Osteocyte (in vitro differentiated cells): Measurements from ENCODE around the gene EPN2. TPM values are rescaled to one million over a fixed set of nuclear protein-coding genes. Genes with fewer than 3 reads are reported as not detected.

ENCODE experiments used
- DNase-seq: peaks from one replicate; pipeline ENCODE4 v3.0.0; 2021; ENCODE audit warnings: mixed read lengths; ENCODE audit not compliant: unreplicated experiment; ENCODE audit errors: extremely low spot score
- H3K27ac Mint-ChIP-seq: one replicate; pipeline ENCODE4 v1.8.0; 2021; ENCODE audit warnings: mild to moderate bottlenecking, mixed read lengths; ENCODE audit not compliant: unreplicated experiment
- H3K27me3 Mint-ChIP-seq: one replicate; pipeline ENCODE4 v1.8.0; 2021; ENCODE audit warnings: mixed read lengths; ENCODE audit not compliant: unreplicated experiment
- H3K36me3 Mint-ChIP-seq: one replicate; pipeline ENCODE4 v1.8.0; 2021; ENCODE audit warnings: mixed read lengths; ENCODE audit not compliant: unreplicated experiment
- H3K4me1 Mint-ChIP-seq: one replicate; pipeline ENCODE4 v1.8.0; 2021; ENCODE audit warnings: mixed read lengths; ENCODE audit not compliant: unreplicated experiment
- H3K4me3 Mint-ChIP-seq: one replicate; pipeline ENCODE4 v1.8.0; 2021; ENCODE audit warnings: mild to moderate bottlenecking, moderate library complexity, mixed read lengths; ENCODE audit not compliant: unreplicated experiment
- H3K9me3 Mint-ChIP-seq: one replicate; pipeline ENCODE4 v1.8.0; 2021; ENCODE audit warnings: mixed read lengths; ENCODE audit not compliant: unreplicated experiment
- total RNA-seq: library from RNA; stranded (reverse); gene quantifications from 2 replicates; pipeline ENCODE4 v1.2.1, GENCODE V29; 2021
- TF ChIP-seq, protein P1 (sequence below): fragments of 200-600 bp; sonication (generic); IDR thresholded peaks from 2 replicates; pipeline ENCODE4 v1.5.0; 2021; ENCODE audit warnings: antibody characterized with exemption, mild to moderate bottlenecking, moderate library complexity

The EPN2 gene
- total RNA-seq, 1 donor from 2014 or later, result 54.7 TPM

DNA sequence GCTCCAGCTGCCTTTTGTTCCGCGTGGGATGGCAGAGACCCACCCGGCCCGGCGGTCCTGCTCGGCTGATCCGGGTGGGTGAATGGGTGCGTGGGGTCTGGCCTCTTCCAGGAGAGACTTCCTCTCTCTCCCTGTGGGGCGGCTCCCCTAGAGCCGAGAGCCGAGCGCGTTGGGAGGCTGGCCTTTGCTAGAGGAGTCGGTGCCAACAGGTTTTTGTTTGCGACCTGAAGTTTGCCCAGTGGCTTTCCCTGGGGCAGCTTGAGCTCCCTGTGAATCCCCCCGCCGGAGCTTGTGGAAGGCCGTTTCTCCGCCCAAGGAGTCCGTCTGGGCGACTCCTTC is 970 bp downstream of the EPN2 start:
- H3K4me3 Mint-ChIP-seq, result peak overlapping the region; percentile 84
- no peaks in the 10 kb centered on the region for H3K27me3 Mint-ChIP-seq
- H3K9me3 Mint-ChIP-seq, result no peaks in the 10 kb centered on the region
- H3K27ac Mint-ChIP-seq, result peak overlapping the region; percentile 40
- H3K4me1 Mint-ChIP-seq, result peaks cover 21% of the 10 kb centered on the region
- TF ChIP-seq, protein P1, sequence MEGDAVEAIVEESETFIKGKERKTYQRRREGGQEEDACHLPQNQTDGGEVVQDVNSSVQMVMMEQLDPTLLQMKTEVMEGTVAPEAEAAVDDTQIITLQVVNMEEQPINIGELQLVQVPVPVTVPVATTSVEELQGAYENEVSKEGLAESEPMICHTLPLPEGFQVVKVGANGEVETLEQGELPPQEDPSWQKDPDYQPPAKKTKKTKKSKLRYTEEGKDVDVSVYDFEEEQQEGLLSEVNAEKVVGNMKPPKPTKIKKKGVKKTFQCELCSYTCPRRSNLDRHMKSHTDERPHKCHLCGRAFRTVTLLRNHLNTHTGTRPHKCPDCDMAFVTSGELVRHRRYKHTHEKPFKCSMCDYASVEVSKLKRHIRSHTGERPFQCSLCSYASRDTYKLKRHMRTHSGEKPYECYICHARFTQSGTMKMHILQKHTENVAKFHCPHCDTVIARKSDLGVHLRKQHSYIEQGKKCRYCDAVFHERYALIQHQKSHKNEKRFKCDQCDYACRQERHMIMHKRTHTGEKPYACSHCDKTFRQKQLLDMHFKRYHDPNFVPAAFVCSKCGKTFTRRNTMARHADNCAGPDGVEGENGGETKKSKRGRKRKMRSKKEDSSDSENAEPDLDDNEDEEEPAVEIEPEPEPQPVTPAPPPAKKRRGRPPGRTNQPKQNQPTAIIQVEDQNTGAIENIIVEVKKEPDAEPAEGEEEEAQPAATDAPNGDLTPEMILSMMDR, result no peak
- peaks cover 3% of the 10 kb centered on the region for H3K36me3 Mint-ChIP-seq
- no peak for DNase-seq

DNA sequence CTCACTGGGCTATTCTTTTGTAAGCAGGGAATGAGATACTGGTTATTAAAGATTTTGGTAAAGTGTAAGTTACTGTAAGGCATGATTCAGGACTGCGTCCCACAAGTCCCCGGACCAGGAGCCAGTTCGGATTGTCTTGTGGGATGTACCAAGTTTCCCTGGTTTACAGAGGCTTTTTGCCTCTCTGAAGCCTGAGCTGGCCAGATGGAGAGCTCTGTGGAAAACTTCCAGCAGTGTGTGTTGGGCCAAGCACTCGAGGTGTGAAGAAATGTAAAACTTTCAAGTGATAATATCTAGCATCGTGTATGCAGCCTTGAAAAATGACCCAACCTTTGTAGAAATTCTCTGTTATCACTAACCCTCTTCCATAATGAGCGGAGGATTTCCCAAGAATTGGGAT is 2.4 kb downstream of the EPN2 start:
- peaks cover 21% of the 10 kb centered on the region for H3K4me1 Mint-ChIP-seq
- H3K4me3 Mint-ChIP-seq, result peak overlapping the region; percentile 44
- H3K27ac Mint-ChIP-seq, result peak overlapping the region; percentile 52
- no peaks in the 10 kb centered on the region for H3K9me3 Mint-ChIP-seq
- TF ChIP-seq, protein P1, result no peak
- peaks cover 5% of the 10 kb centered on the region for H3K36me3 Mint-ChIP-seq
- no peak for DNase-seq
- H3K27me3 Mint-ChIP-seq, result no peaks in the 10 kb centered on the region

DNA sequence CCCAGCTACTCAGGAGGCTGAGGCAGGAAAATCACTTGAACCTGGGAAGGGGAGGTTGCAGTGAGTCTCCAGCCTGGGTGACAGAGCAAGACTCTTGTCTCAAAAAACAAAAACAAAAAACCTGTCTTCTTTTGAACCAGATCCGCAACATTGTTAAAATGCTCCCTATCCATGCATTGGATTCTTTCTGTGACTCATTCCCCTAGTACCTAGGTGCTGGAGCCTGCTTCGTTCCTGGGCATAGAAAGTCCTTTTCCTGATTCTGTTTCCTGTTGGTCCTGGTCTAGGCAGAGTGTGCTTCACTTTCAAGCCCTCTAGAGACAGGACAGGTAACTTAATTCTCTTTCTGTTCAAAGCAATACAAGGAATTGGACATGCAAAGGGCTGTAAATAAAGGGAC is 5.2 kb downstream of the EPN2 start:
- Mint-ChIP-seq H3K36me3 (peaks cover 5% of the 10 kb centered on the region), H3K9me3 (no peaks in the 10 kb centered on the region), H3K27me3 (no peaks in the 10 kb centered on the region), H3K4me1 (peaks cover 24% of the 10 kb centered on the region), H3K27ac (no peak overlapping the region), H3K4me3 (no peak overlapping the region)
- TF ChIP-seq, protein P1, result no peak
- no peak for DNase-seq

DNA sequence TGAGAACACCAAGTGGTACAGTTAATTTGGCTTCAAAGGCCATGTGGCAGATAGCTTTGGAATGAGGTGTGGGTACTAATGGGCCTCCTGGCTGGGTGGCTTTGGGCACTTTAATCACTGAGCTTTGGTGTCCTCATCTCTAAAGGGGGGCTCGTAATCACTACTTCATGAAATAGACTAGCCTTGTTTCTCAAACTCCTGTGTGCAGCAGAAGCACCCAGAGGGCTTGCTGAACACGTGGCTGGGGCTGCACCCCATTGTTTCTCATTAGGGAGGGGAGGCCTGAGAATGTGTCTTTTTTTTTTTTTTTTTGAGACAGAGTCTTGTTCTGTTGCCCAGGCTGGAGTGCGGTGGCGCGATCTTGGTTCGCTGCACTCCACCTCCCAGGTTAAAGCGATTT is 5.8 kb downstream of the EPN2 start:
- Mint-ChIP-seq H3K27me3 (no peaks in the 10 kb centered on the region), H3K4me1 (peaks cover 31% of the 10 kb centered on the region), H3K4me3 (no peak overlapping the region), H3K27ac (no peak overlapping the region), H3K9me3 (no peaks in the 10 kb centered on the region), H3K36me3 (peaks cover 5% of the 10 kb centered on the region)
- TF ChIP-seq, protein P1, result no peak
- DNase-seq, result no peak

DNA sequence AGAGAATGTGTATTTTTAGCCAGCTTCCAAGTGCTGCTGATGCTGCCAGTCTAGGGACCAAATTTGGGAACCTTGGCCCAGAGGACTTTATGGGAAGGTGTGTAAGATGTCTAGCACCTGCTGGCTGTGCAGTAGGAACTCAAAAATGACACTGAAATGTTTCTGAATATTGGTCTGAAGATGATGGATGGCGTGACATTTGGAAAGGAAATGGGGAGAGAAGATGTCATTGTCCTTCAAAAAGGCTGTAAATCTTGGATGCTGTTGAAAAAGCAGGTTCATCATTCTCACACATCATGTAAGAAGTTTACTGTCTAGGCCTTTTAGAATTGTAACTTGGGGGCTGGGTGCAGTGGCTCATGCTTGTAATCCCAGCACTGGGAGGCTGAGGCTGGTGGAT is 6.7 kb downstream of the EPN2 start:
- H3K4me1 Mint-ChIP-seq, result peaks cover 29% of the 10 kb centered on the region
- no peaks in the 10 kb centered on the region for H3K27me3 Mint-ChIP-seq
- DNase-seq, result no peak
- TF ChIP-seq, protein P1, result no peak
- no peak overlapping the region for H3K4me3 Mint-ChIP-seq
- no peak overlapping the region for H3K27ac Mint-ChIP-seq
- H3K9me3 Mint-ChIP-seq, result no peaks in the 10 kb centered on the region
- peaks cover 5% of the 10 kb centered on the region for H3K36me3 Mint-ChIP-seq
